Transverse colon (tissue), 4 donors: ENCODE results near the gene SETD1A. TPM values are rescaled to one million over a fixed set of nuclear protein-coding genes. Genes with fewer than 3 reads are reported as not detected.

ENCODE experiments used
- DNase-seq: peaks from one replicate; pipeline ENCODE4 v3.0.0-alpha.2; 2019
- H3K27ac ChIP-seq, 4 donors: fragments of 200-600 bp; sonication (generic); 2 replicates each; pipeline ENCODE4 v1.5.1; 2016 to 2018; ENCODE audit warnings: inconsistent platforms in 4 of 4
- H3K27me3 ChIP-seq: fragments of 200-600 bp; sonication (generic); 2 replicates; pipeline ENCODE4 v1.5.1; 2017; ENCODE audit warnings: inconsistent platforms
- H3K36me3 ChIP-seq, 4 donors: fragments of 200-600 bp; sonication (generic); 2 replicates each; pipeline ENCODE4 v1.5.1; 2017 to 2019; ENCODE audit warnings: inconsistent platforms in 4 of 4
- H3K4me1 ChIP-seq, 4 donors: fragments of 200-600 bp; sonication (generic); 2 replicates each; pipeline ENCODE4 v1.5.1; 2017 to 2020; ENCODE audit warnings: inconsistent platforms in 4 of 4
- H3K4me3 ChIP-seq, 4 donors: fragments of 200-600 bp; sonication (generic); 1 replicate in 1 of 4; 2 replicates in 3 of 4; pipeline versions ENCODE4 v1.5.1 to v1.6.1; 2017 to 2019; ENCODE audit warnings: inconsistent platforms in 4 of 4
- H3K9me3 ChIP-seq, 2 donors: fragments of 200-600 bp; sonication (generic); 2 replicates each; pipeline ENCODE4 v1.5.1; 2017 to 2019; ENCODE audit warnings: inconsistent platforms in 2 of 2
- CTCF ChIP-seq, 5 experiments: fragments of 200-600 bp in 3 of 5; fragments of 450-650 bp in 2 of 5; sonication (generic) in 3 of 5; IDR thresholded peaks; 1 replicate in 2 of 5; 2 replicates in 3 of 5; pipeline ENCODE4 v1.5.1; 2016 to 2017; ENCODE audit warnings: antibody characterized with exemption in 5 of 5, inconsistent platforms in 3 of 5, mild to moderate bottlenecking in 2 of 5, moderate library complexity in 1 of 5
- EP300 ChIP-seq: sonication (generic); formaldehyde crosslinking; IDR thresholded peaks from one replicate; pipeline ENCODE4 v1.6.1; 2017; ENCODE audit warnings: antibody characterized with exemption, low read depth
- POLR2A ChIP-seq: fragments of 450-650 bp; IDR thresholded peaks from one replicate; pipeline ENCODE4 v1.6.1; 2016; ENCODE audit warnings: antibody characterized with exemption, mild to moderate bottlenecking, moderate library complexity
- POLR2AphosphoS5 ChIP-seq, 3 donors: sonication (generic); formaldehyde crosslinking; IDR thresholded peaks; one replicate each; pipeline ENCODE4 v1.6.1; 2016; ENCODE audit warnings: antibody characterized with exemption in 3 of 3
- WGBS, 2 donors: methylation state at CpG; one replicate each; pipeline ENCODE4 v1.1.5; 2018; ENCODE audit warnings: low coverage in 1 of 2; 5-methylcytosine and 5-hydroxymethylcytosine counted together
- in situ Hi-C, 4 donors: fragments of 200-750 bp; cut with MboI; loops; one replicate each; pipeline versions ENCODE4 v1.15.0 to v1.15.1; 2017; ENCODE audit warnings: low sequenced_read_pairs in 3 of 4, low pct_ligation_motif_present in 1 of 4, low pct_unique_long_range_greater_than_20kb in 1 of 4
- intact Hi-C: fragments of 100-400 bp; cut with DNase I; formaldehyde crosslinking; loops from one replicate; pipeline ENCODE4 v1.15.1; 2023; ENCODE audit warnings: low total_unique reads
- total RNA-seq, 4 donors: library from RNA; depleted of rRNA; stranded (reverse); fragments of >200 nt; gene quantifications; one replicate each; pipeline ENCODE4 v1.1.0, GENCODE V29; 2016

Gene SETD1A
- total RNA-seq, 4 donors from 2014 or later = 5.3 to 37.0 (median 10.8) TPM

GRCh38 chr16:30986129-30986991, 28.8 kb downstream of the SETD1A start:
- Histone ChIP-seq H3K4me3 (no peak overlapping the region), H3K4me1 (peaks cover 9 to 12% (median 10%) of the 10 kb centered on the region in 4 donors), H3K27me3 (no peaks in the 10 kb centered on the region), H3K27ac (peak overlapping the region in 1 of 4 donors; percentile 68), H3K9me3 (no peaks in the 10 kb centered on the region), H3K36me3 (no peaks in the 10 kb centered on the region)
- in situ Hi-C loops = loop anchor here (10.0 to 25.0 kb wide), 6 partner anchors 108 to 878 kb away; partner anchors contain the start of genes COX6A2 (in 2 of the 4), ZNF267 (in 2 of the 4), ZNF843 (in 2 of the 4) and ARMC5 (in 1 of the 4)
- intact Hi-C loops = loop anchor here (5.0 kb wide), 1 partner anchor 156 kb away; no protein-coding TSS in a partner anchor
- no peak for DNase-seq
- 91 to 100% methylated on average over 3 to 25 of the region's 29 CpGs for WGBS, 2 donors
- TF ChIP-seq CTCF (IDR thresholded peaks at IDR 0.05) = no peak
- TF ChIP-seq POLR2A = no peak
- TF ChIP-seq POLR2AphosphoS5 (IDR thresholded peaks at IDR 0.05) = no peak
- TF ChIP-seq EP300 = no peak

GRCh38 chr16:30987581-30988190, 30.1 kb downstream of the SETD1A start:
- Histone ChIP-seq H3K36me3 (no peaks in the 10 kb centered on the region), H3K27me3 (no peaks in the 10 kb centered on the region), H3K9me3 (no peaks in the 10 kb centered on the region), H3K27ac (no peak overlapping the region), H3K4me3 (no peak overlapping the region), H3K4me1 (peaks cover 9 to 12% (median 10%) of the 10 kb centered on the region in 4 donors)
- 94% methylated on average over 30 of the region's 30 CpGs; no CpG with 5 or more reads in 1 of the 2 donors for WGBS, 2 donors
- TF ChIP-seq POLR2A (no peak), POLR2AphosphoS5 (IDR thresholded peaks at IDR 0.05) (no peak), EP300 (no peak), CTCF (IDR thresholded peaks at IDR 0.05) (no peak)
- intact Hi-C loops = loop anchor here (5.0 kb wide), 1 partner anchor 155 kb away; no protein-coding TSS in a partner anchor
- in situ Hi-C loops = loop anchor here (10.0 to 25.0 kb wide), 6 partner anchors 107 to 877 kb away; partner anchors contain the start of genes COX6A2 (in 2 of the 4), ZNF267 (in 2 of the 4), ZNF843 (in 2 of the 4) and ARMC5 (in 1 of the 4)
- no peak for DNase-seq

- intact Hi-C loops (loop anchor here (5.0 kb wide), 1 partner anchor 153 kb away; no protein-coding TSS in a partner anchor), in situ Hi-C loops (loop anchor here (10.0 to 25.0 kb wide), 7 partner anchors 105 to 875 kb away; partner anchors contain the start of genes ZNF843 (in 3 of the 4), COX6A2 (in 2 of the 4), ZNF267 (in 2 of the 4) and ARMC5 (in 1 of the 4))
- 79 to 81% methylated on average over 11 to 23 of the region's 23 CpGs for WGBS, 2 donors
- no peaks in the 10 kb centered on the region for H3K36me3 ChIP-seq
- no peak for DNase-seq
- no peaks in the 10 kb centered on the region for H3K9me3 ChIP-seq
- H3K27me3 ChIP-seq = no peaks in the 10 kb centered on the region
- H3K27ac ChIP-seq = no peak overlapping the region
- TF ChIP-seq POLR2AphosphoS5 (IDR thresholded peaks at IDR 0.05) (no peak), CTCF (IDR thresholded peaks at IDR 0.05) (no peak), POLR2A (no peak), EP300 (no peak)
- H3K4me1 ChIP-seq = peaks cover 9 to 12% (median 10%) of the 10 kb centered on the region in 4 donors
- no peak overlapping the region for H3K4me3 ChIP-seq
Measured at GRCh38 chr16:30989469-30990047, 32.0 kb downstream of the SETD1A start.
